Measurements from ENCODE around the gene C1QTNF6.

The C1QTNF6 gene

DNA sequence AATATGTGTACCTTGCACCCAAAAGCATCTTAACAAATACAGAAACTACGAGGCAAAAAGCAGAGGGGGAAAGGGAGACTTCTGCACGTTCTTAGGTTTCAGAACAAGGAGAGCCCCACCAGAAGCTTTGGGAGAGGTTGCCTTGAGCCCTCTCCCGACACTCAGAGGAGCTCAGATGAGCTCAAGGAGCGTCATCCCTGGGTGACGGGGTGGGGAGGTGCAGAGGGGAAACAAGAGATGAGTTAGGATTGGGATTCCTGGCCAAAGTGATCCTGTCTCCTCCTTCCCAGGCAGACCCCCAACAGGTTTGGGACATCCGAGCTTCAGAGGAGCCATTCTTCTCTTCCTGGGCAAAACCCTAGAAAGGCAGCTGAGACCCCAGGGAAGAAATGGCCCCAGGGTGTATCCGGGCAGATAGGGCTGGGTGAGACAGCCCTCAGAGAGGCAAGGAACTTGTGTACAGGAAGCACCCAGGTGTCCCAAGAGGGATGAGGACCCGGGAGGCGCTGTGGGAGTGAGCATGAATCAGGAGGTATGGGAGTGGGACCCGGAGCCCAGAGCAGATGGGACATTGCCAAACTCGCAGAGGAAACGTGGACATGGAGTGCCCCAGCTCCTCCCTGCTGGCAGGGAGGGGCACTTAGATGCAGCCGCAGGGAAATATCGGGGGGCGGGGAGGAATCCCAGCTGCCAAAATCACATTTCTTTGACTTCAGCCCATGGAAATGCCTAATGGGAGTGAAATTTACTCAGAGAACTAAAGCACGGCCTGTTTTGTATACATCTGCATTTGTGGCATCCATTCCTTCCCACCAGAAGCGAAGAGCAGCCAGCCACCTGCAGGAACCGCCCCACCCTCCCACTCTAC, 12.4 kb downstream of the C1QTNF6 start:
- peak; percentile 48 for DNase-seq

DNA sequence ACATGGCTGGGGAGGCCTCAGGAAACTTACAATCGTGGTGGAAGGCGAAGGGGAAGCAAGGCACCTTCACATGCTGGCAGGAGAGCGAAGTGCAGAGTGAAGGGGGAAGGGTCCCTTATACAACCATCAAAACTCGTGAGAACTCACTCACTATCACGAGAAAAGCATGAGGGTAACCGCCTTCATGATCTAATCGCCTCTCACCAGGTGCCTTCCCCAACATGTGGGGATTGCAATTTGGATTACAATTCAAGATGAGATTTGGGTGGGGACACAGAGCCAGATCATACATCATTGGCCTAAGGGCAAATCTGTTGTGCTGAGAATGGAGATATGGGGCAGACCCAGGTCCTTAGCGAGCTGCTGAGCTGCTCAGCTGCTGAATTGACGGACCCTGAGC, 13.1 kb downstream of the C1QTNF6 start:
- DNase-seq, result no peak

DNA sequence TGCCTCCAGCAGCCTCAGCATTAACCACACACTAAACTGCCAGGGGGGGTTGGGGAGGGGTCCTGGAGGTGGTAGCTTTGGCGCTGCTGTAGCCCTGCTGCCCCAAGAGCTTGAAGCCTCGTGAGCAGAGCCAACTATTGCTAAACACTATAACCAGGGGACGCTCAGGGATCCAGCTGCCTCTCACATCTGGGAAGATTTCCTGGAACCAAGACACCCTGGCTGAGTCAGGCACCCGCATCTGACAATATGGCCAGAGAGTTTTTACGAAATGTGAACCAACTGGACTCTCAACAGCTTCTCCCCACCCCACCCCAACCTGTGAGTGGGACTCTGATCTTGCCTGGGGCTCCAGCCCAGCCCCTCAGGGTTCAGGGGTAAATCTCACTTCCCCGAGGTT, 14.3 kb downstream of the C1QTNF6 start:
- DNase-seq, result peak; percentile 44

DNA sequence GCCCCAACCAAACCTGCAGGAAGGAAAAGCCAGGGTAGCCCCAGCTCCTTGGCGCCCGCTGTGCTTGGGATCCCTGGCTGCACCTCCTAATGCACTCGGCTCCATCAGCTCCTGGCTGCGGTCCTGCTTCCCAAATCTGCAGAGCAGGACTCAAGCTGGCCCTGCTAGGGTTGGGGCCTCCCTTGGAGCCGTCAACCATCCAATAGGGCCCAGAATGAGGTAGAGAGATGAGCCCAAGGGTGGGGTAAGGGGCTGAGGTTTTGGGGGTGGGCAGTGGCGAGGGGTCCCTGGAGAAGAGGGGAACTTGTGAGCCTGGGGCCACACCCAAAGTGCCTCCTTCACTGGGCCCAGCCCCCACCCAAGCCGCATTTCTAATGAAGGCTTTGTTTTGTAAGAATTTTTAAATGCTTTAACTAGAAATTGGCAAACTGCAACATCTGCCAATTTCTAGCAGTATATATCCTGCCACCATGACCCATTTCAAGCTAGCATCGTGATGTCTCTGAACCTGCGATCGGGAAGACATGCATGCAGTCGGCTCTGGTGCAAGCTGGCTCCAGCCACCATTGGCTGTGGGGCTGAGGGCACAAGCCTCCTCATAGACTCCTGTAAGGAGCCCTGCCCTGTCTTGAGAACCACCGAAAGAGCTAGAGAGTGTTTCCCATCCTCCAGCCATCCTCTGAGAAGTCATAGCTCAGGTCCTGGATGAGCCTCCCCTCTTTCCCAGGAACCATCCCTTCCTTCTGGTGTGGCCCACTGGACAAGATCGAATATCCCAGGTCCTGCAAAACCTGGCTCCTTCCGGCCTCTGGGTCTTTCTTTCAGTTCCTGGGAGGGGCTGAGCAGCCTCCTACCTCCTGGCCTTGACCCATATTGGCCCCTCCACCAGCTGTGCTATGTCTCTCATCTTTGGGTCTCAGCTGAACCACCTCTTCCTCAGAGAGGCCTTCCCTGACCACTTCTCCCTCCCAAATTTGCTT, 15.5 kb downstream of the C1QTNF6 start:
- DNase-seq, result peak; percentile 36

DNA sequence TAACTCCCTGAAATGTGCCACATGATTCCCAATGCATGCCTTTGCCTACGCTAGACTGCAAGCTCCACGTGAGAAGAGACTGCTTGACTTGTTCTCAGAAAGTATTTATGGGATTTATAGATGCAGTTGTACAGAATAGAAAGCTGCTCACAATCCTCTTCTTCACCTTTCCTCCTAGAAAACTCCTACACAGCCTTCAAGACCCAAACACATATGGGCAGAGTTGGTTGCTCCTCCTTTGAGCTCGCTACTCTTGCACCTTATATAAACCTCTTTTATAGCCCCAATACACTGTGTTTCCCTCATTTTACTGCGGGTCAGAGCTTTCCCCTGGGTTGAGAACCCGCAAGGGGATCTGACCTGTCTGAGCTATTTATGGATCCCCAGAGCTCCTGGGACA, 16.4 kb downstream of the C1QTNF6 start:
- peak; percentile 28 for DNase-seq

DNA sequence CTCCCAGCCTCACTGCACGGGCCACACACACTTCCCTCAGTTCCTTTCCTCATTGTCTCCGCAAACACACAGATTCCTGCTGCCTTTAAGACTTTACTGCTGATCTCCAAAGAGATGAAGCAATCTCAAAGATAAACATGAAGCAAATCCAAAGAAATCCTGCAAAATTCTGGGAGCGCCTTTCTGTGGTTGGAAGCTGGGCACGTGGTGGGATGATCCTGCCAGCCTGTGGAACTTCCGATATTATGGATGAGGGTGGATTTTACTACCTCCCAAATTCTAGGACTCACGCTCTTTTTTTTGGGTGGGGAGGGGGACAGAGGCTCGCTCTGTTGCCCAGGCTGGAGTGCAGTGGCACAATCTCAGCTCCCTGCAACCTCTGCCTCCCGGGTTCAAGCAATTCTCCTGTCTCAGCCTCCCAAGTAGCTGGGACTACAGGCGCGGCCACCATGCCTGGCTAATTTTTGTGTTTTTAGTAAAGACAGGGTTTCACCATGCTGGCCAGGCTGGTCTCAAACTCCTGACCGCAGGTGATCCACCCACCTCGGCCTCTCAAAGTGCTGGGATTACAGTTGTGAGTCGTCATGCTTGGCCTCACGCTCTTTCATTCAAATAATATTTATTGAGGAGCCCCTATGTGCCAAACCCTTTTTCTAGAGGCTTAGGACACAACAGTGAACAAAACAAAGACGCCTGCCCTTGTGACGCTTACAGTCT, 17.2 kb downstream of the C1QTNF6 start:
- peak; percentile 13 for DNase-seq

DNA sequence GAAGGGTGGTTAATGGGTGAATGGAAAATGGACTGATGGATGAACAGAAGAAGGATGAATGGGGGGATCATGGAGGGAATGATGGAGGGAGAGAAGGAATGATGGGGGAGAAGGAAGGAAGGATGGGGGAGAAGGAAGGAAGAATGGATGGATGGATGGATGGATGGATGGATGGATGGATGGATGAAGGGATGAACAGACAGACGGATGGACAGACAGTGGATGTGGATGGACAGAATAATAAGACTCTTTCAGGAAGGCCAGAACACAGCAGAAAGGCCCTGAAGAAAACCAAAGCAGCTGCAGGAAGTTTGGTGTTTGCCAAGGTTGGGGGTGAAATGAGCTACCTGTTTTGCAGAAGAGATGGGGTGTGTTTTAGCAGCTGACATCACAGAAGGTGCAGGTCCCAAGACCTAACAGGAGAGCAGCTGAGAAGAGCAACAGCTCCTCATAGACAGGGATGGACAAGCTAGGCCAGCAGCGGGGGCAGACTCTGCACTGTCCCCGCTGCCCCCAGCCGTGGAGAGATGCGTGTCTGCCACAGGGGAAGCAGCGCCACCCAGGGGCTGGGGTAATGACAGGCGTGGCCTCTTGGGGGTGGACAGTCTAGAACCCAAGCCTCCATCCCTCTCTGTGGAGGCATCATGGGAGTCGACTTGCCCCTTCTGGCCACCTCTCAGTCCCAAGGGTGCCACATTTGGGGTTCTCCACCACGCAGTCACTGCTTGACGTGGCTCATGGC, 17.9 kb downstream of the C1QTNF6 start:
- DNase-seq, result peak; percentile 50

DNA sequence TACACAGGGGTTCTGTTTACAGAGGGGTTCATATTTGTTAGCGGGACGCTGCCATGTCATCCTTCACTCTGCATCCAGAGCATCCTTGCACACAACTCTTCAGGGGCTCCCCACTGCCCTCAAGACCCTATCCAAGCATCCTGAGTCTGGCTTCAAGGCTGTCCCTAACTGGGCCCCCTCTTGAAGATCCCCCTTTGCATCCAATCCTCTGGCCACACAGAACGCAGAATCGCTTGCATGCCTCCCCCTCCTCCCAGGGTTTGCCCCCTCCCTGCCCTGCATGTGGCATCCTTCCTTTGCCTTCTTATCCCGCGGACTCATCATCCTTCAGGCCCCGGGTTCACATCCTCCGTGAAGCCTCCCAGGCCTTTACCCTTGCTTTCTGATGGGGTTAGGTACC, 18.6 kb downstream of the C1QTNF6 start:
- DNase-seq, result peak; percentile 47

DNA sequence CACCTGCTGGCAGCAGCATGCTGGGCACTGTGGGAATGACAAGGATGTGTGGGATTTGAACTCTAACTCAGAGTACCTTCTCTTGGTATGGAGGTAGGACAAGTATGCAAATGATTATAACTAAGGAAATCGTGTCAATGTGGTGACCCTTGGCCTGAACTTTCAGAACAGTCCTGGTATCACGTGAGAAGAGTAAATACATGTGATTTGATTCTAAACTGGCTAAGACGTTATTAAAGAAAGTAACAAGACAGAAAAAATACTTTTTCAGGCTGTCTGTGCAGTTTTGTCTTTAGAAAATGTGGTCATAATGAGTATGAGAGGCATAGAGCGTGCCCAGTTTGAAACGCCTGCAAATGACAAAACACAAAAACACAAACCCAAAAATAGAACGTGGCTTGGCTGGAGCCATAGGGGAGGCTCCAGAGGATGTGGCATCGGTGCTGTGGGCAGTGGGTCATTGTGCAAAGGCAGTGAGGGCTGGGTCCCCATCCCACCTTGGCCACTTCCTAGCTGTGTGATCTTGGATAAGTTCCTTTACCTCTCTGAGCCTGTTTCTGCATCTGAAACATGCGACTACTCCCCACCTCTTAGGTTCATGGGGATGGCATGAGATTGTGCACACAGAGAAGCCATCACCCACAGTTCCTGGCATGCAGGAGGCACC, 19.9 kb downstream of the C1QTNF6 start:
- DNase-seq, result peak; percentile 51

DNA sequence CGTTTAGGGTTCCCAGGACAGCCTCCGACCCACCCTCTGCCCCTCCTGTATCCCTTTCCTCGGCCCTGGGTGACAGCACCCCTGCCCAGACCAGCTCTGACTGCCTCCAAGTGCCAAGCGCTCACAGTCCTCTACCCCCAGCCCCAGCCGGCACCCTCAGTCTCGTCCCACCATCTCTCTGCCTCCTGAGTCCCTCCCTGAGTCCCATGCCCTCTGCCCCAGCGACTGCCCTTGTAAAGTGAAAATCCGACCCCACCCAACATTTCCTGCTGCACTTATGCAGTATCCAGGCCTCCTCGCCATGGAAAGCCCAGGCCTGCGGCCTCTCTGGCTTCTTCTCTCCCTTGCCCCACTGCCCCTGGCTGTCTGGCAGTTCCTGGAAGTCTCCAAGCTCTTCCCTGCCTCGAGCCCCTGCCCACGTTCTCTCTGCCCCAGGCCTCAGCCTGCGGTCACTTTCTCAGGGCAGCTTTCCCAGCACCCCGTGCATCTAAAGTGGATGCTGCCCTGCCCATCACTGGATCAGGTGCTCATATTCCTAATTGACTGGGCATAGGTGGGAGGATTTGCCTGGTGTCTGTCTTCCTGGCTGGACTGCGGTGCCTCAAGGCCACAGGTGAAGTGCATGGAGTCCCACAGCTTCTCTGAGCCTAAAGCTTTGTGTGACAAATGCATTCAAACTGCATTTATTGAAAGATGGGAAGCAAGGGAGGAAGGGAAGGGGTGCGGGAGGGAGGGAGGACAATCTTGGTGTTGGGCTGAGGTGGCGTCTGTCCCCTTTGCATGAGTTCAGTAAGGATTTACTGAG, 20.7 kb downstream of the C1QTNF6 start:
- DNase-seq, result peak; percentile 52

DNA sequence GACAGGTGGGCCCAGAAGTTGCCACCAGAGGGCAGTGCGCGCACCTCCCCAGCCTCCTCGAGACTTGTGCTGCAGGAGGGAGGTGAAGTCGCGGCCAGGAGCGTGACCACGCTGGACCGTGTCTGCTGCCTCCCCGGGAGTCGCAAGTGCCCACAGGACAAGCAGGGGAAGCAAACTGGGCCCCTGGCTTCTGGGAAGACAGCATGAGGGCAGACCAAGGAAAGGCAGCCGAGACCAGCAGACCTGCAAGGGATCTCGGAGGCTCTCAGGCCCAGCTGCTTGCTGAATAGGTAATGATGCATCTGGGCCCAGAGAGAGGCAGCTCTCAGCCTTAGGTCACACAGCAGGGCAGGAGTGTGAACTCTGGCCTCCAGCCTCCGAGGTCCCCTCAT, 21.4 kb downstream of the C1QTNF6 start:
- DNase-seq, result peak; percentile 93

DNA sequence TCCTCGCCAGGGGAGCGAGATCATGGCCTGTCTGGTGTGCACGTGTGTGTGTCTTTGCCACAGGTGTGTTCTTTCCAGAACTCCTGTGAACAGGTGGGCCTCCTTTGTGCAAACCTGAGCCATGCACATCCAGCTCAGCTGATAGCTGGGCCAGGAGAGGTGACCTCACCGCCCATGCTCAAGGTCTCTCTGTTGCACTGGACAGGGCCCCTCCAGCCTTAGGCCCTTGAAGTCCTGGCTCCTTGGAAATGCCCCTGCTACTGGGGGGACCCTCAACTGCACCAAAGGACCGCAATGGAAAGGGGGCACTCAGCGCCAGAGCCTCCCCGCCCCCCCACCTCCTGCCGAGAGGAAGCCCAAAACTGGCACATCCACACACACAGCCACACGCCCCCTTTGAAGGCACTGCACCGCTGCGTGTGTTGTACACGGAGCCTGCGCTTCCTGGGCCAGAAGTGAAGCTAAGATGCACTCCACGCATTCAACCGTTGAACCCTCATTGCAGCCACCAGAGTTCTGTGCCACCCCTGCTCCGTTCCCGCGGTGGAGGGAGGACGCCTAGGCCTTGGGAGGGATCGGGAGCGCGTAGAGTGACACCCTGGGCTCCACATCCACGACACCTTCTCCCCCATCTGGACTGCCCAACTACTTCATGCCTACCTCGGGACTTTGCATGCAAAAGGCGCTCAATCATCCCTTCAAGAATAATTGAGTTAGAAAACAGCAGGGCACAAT, 21.9 kb downstream of the C1QTNF6 start:
- DNase-seq, result no peak

DNA sequence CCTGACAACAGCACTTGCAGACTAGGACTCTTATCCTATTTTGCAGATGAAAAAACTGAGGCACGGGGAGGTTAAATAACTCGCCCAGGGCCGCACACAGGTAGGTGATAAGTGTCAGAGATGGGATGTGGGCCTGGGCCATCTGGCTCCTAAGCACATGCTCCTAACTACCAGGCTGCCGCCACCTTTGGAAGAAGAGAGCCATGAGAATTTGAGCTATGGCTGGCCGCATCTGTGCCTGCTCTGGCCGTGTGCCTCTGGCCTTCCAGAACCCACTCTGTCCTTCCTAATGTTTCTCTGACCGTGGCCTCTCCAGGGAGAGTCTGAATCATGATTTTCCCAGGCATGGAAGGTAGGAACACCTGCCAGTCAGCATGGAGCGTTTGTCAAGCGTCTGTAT, 23.0 kb downstream of the C1QTNF6 start:
- no peak for DNase-seq

DNA sequence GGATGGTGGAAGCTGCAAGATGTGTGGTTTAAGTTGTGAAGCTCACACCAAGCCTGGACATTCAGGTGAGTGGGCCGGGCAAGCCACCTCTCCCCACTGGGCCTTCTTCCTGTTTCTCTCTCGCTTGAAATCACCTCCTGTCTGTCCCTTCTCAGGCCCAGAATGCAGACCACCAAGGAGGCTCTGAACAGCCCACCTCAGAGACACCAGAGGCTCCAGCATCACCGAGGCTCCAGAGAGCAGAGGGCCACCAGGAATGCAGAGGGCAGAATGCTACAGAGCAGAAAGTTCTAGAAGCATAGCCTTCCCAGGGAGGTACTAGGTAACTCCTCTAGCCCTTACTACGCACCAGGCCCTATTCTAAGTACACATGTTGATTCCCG, 23.6 kb downstream of the C1QTNF6 start:
- DNase-seq, result no peak

DNA sequence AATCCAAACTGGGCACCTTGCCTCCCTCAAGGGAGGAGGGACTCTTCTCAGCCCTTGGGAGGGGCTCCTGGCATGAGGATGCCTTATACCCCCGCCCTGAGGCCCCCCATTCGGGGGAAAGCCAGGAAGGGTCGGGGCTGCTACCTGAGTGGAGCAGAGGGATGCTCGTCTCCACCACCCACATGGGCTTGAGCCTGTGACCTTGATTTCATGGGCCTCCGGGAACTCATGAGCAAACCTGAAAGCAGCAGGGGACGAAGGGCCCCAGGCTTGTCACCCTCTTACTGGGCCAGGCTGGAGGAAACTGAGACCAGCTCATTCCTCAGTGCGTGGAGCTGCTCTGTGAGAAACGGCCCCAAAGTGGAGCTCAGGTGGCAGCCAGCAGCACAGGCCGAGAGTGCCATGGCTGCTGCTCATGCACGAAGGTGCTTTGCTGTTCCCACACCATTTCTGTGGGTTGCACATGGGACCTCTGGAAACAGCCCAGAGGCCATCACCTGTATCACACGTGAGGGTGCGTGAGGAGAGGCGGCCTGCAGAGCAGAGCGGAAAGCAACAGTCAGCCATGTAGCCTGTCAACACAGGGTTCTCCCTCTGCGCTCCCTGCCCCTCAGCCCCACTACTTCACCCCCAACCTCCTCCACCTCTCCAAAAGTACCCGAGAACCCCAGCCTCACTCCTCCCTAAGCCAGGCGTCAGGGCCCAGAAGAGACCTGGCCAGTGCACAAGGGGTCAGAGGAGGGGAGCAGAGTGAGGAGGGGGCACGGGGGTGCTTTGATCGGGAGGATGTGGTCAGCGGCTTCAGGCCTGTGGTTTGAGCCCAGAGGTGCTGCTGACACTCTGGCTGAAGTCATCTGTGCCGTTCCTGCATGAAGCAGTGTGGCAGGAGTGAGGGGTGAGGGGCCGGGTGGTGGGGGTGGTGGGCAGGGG, 24.2 kb downstream of the C1QTNF6 start:
- DNase-seq, result peak; percentile 88

DNA sequence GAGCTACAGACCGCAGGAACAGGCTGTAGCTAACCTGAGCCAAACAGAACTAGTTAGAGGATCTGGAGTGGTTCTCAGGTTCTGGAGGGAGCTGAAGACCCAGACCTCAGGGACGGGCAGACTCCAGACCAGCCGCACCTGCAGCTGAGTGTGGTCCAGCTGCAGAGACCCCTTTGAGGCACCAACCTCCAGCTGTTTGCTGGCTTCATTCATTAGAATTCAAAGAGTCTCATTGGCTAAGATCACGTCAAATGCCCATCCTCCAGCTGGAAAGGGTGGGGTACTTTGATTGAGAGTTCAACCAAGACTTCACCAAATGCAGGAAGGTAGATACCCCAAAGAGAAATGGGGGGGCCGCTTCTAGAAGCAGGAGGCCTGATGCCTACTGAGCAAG, 25.0 kb downstream of the C1QTNF6 start:
- no peak for DNase-seq

DNA sequence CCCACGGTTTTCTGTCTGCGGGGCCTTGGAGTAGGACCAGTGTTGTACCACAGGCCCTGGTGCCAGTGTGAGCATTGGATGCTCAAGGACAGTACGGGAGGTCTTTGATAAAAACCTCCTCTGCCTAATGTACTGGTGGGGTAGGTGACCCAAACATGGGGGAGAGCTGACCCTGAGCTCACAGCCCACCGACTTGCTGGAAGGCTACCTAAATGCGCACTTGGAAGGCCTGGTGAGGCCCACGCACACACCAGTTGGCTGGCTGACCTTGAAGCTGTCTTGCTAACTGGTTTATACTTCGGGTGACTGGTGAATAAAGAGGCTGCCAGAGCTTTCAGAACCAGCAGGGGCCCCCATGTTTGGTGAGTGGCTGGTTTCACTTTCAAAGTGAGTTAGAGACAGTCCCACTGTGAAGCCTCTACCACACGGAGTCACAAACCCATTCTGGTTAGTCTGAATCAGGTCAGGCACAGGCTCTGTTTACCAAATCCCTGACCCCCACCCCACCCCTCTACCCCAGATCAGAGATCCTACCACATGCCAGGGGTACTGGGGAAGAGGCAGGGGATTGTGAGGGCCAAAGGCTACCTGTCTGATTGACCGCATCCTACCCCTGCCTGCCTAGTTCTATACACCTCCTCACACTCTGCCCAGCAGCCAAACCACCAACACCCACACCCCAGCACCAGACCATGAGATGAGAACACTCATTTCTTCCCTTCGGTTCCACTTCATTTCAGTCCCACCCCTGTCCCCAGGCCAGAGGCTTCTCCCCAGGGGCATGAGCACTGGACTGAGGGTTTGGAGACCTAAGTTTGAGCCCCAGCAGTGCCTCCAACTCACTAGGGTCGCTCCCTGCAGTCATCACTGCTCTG, 25.6 kb downstream of the C1QTNF6 start:
- DNase-seq, result peak; percentile 88

DNA sequence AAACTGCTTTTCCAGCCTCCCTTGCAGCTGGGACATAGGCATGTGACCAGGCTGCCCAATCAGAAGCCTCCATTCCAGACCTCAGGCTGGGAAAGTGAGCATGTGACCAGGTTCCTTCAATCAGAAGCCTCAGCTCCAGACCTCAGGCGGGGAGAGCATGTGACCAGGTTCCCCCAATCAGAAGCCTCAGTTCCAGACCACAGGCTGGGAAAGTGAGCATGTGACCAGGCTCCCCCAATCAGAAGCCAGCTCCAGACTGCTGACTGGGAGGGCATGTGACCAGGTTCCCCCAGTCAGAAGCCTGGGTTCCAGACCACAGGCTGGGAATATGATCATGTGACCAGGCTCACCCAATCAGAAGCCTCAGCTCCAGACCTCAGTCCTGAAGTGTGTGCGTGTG, 26.6 kb downstream of the C1QTNF6 start:
- no peak for DNase-seq

Data from activated CD8-positive, alpha-beta memory T cell treated with anti-CD3 and anti-CD28 coated beads, Interleukin-2, amount 50 U/mL, for 48 hours (primary cell).